ENCODE data around the gene HOXB1. TPM values are rescaled to one million over a fixed set of nuclear protein-coding genes. Genes with fewer than 3 reads are reported as not detected.
A peak's percentile ranks its signal among the peaks of the same experiment; 100 is the strongest.

Gene HOXB1
- total RNA-seq, 1 experiment from 2014 or later = not detected

DNA sequence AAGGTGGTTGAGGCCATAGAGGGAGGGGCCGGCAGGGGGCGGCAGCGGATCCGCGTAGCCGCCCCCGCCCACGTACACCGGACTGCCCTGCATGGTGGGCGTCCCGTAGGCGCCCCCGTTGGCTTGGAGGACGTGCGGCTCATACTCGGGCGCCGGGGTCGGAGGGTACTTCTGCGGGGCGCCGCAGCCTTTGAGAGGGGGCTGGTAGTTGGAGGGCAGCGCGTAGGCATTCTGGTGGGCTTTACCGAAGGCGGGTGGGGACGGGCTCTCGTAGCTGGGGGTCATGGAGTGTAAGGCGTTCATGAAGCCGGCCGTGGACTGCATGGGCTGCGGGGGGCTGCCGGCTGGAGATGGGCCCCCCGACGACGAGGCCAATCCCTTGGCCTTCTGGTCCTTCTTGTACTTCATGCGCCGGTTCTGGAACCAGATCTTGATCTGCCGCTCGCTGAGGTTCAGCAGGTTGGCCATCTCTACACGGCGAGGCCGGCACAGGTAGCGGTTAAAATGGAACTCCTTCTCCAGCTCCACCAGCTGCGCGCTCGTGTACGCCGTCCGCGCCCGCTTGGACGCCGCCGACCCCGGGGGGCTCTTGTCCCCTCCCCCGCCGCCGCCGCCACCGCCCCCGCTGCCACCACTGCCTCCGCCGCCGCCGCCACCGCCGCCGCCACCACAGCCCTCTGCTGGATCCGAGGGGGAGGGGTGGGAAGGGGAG is 19.8 kb upstream of the HOXB1 start:
- H3K27me3 ChIP-seq (ENCODE audit: control insufficient read depth, insufficient read depth, low read length) = no peaks in the 10 kb centered on the region
- intact Hi-C loops (cut with micrococcal nuclease; ENCODE audit: unreplicated experiment) = no loop called here
- peaks cover 26% of the 10 kb centered on the region for H3K36me3 ChIP-seq (ENCODE audit: control insufficient read depth, insufficient read depth, low read length)
- no TSS peak for BruUV-seq (replicated peaks)
- H3K27ac ChIP-seq (ENCODE audit: low read length) = peak overlapping the region; percentile 98
- DNase-seq (ENCODE audit: low read depth, low spot score) = no peak
- H3K4me1 ChIP-seq (ENCODE audit: control insufficient read depth, insufficient read depth, low read length) = peaks cover 79% of the 10 kb centered on the region
- no peak for ATAC-seq
- in situ Hi-C loops (cut with HindIII; ENCODE audit: low pct_unique_long_range_greater_than_20kb, low sequenced_read_pairs) = no loop called here
- CTCF ChIA-PET = interaction anchor here (0.7 kb wide), 1 partner anchor 160 kb away, joined by 3 read pairs; no protein-coding TSS in a partner anchor
- TF ChIP-seq TCF7L2 (IDR thresholded peaks at IDR 0.05; ENCODE audit: low read depth, low read length) = no peak
- TF ChIP-seq, protein P1, sequence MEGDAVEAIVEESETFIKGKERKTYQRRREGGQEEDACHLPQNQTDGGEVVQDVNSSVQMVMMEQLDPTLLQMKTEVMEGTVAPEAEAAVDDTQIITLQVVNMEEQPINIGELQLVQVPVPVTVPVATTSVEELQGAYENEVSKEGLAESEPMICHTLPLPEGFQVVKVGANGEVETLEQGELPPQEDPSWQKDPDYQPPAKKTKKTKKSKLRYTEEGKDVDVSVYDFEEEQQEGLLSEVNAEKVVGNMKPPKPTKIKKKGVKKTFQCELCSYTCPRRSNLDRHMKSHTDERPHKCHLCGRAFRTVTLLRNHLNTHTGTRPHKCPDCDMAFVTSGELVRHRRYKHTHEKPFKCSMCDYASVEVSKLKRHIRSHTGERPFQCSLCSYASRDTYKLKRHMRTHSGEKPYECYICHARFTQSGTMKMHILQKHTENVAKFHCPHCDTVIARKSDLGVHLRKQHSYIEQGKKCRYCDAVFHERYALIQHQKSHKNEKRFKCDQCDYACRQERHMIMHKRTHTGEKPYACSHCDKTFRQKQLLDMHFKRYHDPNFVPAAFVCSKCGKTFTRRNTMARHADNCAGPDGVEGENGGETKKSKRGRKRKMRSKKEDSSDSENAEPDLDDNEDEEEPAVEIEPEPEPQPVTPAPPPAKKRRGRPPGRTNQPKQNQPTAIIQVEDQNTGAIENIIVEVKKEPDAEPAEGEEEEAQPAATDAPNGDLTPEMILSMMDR (IDR thresholded peaks at IDR 0.05) = peak; percentile 77
- POLR2A ChIA-PET = interaction anchor here (0.5 kb wide), 1 partner anchor 9 kb away, joined by 5 read pairs; no protein-coding TSS in a partner anchor
- H3K4me3 ChIP-seq (ENCODE audit: low read depth in 2 of 2, low read length in 2 of 2) = no peak overlapping the region
- H3K9me3 ChIP-seq (ENCODE audit: control insufficient read depth, insufficient read depth, low read depth, low read length) = no peaks in the 10 kb centered on the region

DNA sequence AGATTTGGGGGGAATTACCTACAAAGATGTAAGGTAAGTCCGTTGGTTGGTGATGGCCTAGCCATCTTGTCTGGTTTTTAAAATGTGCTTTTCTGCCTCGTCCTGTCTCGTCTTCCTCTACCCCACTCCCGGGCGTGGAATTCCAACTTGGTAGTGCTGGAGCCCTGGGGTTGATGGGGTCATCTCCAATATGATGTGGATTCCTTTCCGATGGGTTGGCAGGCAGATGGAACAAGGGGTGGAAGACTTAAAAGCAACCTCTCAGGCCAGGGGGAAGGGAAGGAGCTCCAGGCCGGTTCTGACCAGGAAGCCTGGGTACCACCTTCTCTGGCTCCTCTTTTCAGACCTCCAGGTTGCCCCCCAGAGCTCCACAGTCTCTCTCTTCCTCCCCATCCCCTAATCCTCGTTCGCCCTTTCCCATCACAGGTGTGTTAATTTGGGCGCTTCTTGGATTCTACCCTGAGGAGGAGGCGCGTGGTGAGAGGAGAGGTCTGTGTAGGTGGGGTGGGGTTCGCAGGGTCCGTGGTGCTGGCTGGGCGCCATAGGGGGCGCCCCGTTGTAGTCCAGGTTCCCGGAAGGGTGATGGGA is 19.2 kb upstream of the HOXB1 start:
- in situ Hi-C loops (cut with HindIII; ENCODE audit: low pct_unique_long_range_greater_than_20kb, low sequenced_read_pairs) = no loop called here
- ChIA-PET CTCF (interaction anchor here (0.7 kb wide), 1 partner anchor 159 kb away, joined by 3 read pairs; no protein-coding TSS in a partner anchor), POLR2A (interaction anchor here (0.5 kb wide), 2 partner anchors 8 to 283 kb away, joined by 3 to 5 read pairs; no protein-coding TSS in a partner anchor)
- Histone ChIP-seq H3K4me3 (ENCODE audit: low read depth in 2 of 2, low read length in 2 of 2) (no peak overlapping the region), H3K36me3 (ENCODE audit: control insufficient read depth, insufficient read depth, low read length) (peaks cover 26% of the 10 kb centered on the region), H3K9me3 (ENCODE audit: control insufficient read depth, insufficient read depth, low read depth, low read length) (no peaks in the 10 kb centered on the region), H3K27ac (ENCODE audit: low read length) (peak overlapping the region; percentile 98), H3K4me1 (ENCODE audit: control insufficient read depth, insufficient read depth, low read length) (peaks cover 85% of the 10 kb centered on the region), H3K27me3 (ENCODE audit: control insufficient read depth, insufficient read depth, low read length) (no peaks in the 10 kb centered on the region)
- no peak for DNase-seq (ENCODE audit: low read depth, low spot score)
- ATAC-seq = no peak
- intact Hi-C loops (cut with micrococcal nuclease; ENCODE audit: unreplicated experiment) = no loop called here
- TF ChIP-seq POLR2AphosphoS5 (IDR thresholded peaks at IDR 0.05; ENCODE audit: low read depth, low read length) (no peak; the same call in 1 of the 2 replicates), SIN3A (IDR thresholded peaks at IDR 0.05; ENCODE audit: borderline replicate concordance, insufficient read depth, low read depth, low read length) (no peak), TCF7L2 (IDR thresholded peaks at IDR 0.05; ENCODE audit: low read depth, low read length) (no peak)
- TF ChIP-seq, protein P1 (IDR thresholded peaks at IDR 0.05) = no peak
- TF ChIP-seq, protein P2, sequence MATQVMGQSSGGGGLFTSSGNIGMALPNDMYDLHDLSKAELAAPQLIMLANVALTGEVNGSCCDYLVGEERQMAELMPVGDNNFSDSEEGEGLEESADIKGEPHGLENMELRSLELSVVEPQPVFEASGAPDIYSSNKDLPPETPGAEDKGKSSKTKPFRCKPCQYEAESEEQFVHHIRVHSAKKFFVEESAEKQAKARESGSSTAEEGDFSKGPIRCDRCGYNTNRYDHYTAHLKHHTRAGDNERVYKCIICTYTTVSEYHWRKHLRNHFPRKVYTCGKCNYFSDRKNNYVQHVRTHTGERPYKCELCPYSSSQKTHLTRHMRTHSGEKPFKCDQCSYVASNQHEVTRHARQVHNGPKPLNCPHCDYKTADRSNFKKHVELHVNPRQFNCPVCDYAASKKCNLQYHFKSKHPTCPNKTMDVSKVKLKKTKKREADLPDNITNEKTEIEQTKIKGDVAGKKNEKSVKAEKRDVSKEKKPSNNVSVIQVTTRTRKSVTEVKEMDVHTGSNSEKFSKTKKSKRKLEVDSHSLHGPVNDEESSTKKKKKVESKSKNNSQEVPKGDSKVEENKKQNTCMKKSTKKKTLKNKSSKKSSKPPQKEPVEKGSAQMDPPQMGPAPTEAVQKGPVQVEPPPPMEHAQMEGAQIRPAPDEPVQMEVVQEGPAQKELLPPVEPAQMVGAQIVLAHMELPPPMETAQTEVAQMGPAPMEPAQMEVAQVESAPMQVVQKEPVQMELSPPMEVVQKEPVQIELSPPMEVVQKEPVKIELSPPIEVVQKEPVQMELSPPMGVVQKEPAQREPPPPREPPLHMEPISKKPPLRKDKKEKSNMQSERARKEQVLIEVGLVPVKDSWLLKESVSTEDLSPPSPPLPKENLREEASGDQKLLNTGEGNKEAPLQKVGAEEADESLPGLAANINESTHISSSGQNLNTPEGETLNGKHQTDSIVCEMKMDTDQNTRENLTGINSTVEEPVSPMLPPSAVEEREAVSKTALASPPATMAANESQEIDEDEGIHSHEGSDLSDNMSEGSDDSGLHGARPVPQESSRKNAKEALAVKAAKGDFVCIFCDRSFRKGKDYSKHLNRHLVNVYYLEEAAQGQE (IDR thresholded peaks at IDR 0.05; ENCODE audit: insufficient read depth in 1 of 2, low read depth in 2 of 2, low read length in 1 of 2) = no peak
- no TSS peak for BruUV-seq (replicated peaks)
